Measurements from ENCODE around the gene PAPLN. TPM values are rescaled to one million over a fixed set of nuclear protein-coding genes. Genes with fewer than 3 reads are reported as not detected.

The PAPLN gene
- total RNA-seq, 2 experiments from 2014 or later, result 0.29 to 0.47 TPM

DNA sequence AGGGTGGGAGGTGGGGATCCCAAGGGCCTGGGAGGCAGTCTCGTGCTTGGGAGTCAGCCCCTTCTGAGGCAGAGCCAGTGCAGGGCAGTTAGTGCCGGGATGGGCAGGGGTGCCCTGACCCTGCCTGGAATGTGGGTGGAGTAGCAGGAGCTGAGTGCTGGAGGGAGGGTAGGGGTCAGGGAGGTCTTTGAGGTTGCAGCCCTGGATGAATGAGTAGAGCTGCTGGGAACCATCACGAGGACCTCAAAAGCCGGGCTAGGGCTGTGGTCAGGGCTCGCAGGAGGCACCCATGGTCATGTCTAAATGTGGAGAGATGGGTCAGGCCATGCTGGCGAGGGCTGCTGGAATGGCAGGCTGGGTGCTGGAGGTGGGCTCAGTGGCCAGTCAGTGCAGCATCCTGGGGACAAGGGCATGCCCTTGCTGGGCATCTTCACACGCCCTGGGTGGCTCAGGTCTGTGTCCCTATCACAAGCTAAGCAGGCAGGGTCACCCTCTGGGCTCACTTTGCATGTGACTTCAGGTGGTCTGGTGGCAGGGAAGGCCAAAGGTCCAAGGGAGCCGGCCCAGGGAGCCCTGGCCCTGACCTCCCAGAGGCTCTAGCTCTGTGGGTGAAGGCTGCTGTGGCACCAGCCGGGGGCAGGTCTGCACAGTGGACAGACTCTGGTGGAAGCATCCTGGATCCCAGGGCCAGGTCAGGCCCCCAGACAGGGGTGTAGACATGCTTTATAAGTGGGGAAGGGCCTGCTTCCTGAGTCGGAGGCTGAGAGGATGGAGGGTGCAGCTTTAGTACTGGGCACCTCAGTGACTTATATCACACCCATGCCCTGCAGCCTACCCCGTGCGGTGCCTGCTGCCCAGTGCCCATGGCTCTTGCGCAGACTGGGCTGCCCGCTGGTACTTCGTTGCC lies 24.5 kb downstream of the PAPLN start:
- Mint-ChIP-seq H3K4me1 (ENCODE audit: low read depth) (peaks cover 5% of the 10 kb centered on the region), H3K27ac (no peak overlapping the region), H3K27me3 (peaks cover 2% of the 10 kb centered on the region), H3K4me3 (no peak overlapping the region), H3K9me3 (no peaks in the 10 kb centered on the region), H3K36me3 (ENCODE audit: low read depth) (no peaks in the 10 kb centered on the region)
- TF ChIP-seq, protein P1, sequence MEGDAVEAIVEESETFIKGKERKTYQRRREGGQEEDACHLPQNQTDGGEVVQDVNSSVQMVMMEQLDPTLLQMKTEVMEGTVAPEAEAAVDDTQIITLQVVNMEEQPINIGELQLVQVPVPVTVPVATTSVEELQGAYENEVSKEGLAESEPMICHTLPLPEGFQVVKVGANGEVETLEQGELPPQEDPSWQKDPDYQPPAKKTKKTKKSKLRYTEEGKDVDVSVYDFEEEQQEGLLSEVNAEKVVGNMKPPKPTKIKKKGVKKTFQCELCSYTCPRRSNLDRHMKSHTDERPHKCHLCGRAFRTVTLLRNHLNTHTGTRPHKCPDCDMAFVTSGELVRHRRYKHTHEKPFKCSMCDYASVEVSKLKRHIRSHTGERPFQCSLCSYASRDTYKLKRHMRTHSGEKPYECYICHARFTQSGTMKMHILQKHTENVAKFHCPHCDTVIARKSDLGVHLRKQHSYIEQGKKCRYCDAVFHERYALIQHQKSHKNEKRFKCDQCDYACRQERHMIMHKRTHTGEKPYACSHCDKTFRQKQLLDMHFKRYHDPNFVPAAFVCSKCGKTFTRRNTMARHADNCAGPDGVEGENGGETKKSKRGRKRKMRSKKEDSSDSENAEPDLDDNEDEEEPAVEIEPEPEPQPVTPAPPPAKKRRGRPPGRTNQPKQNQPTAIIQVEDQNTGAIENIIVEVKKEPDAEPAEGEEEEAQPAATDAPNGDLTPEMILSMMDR (IDR thresholded peaks at IDR 0.05), result no peak
- ChIA-PET CTCF (interaction anchor here (0.9 kb wide), 1 partner anchor 18 kb away, joined by 3 read pairs; no protein-coding TSS in a partner anchor), POLR2A (no interaction called here)
- intact Hi-C loops (cut with micrococcal nuclease), result no loop called here
- DNase-seq, result no peak
- ATAC-seq, result no peak

DNA sequence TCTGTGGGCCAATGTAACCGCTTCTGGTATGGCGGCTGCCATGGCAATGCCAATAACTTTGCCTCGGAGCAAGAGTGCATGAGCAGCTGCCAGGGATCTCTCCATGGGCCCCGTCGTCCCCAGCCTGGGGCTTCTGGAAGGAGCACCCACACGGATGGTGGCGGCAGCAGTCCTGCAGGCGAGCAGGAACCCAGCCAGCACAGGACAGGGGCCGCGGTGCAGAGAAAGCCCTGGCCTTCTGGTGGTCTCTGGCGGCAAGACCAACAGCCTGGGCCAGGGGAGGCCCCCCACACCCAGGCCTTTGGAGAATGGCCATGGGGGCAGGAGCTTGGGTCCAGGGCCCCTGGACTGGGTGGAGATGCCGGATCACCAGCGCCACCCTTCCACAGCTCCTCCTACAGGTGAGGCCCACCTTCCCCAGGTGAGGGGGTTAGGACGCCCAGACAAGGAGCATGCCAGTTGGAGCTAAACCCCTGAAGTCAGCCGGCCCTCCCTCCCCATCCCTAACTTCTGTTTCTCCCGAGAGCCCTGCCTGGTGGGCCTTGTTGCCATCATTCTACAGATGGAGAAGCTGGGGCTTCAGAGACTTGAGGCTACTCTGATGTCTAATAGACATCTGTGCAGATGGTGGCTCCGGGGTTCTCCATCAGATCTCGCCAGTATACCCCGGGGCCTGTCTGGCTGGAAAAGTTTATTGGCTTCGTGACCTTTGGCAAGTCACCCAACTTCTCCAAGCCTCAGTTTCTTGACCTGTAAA lies 25.3 kb downstream of the PAPLN start:
- H3K4me1 Mint-ChIP-seq (ENCODE audit: low read depth), result peaks cover 5% of the 10 kb centered on the region
- H3K4me3 Mint-ChIP-seq, result no peak overlapping the region
- TF ChIP-seq, protein P1 (IDR thresholded peaks at IDR 0.05), result no peak
- peaks cover 2% of the 10 kb centered on the region for H3K27me3 Mint-ChIP-seq
- DNase-seq (no peak), ATAC-seq (no peak)
- H3K27ac Mint-ChIP-seq, result no peak overlapping the region
- ChIA-PET CTCF (interaction anchor here (0.9 kb wide), 1 partner anchor 17 kb away, joined by 3 read pairs; no protein-coding TSS in a partner anchor), POLR2A (no interaction called here)
- intact Hi-C loops (cut with micrococcal nuclease), result no loop called here
- no peaks in the 10 kb centered on the region for H3K9me3 Mint-ChIP-seq
- H3K36me3 Mint-ChIP-seq (ENCODE audit: low read depth), result no peaks in the 10 kb centered on the region

DNA sequence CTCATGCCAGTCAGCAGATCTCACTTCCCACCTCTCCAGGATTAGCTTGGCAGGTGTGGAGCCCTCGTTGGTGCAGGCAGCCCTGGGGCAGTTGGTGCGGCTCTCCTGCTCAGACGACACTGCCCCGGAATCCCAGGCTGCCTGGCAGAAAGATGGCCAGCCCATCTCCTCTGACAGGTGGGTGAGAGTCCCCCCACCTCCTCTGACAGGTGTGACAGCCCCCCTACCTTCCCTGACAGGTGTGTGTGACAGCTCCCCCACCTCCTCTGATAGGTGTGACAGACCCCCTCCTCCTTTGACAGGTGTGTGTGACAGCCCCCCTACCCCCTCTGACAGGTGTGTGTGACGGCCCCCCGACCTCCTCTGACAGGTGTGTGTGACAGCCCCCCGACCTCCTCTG lies 26.3 kb downstream of the PAPLN start:
- Mint-ChIP-seq H3K4me1 (ENCODE audit: low read depth) (no peaks in the 10 kb centered on the region), H3K36me3 (ENCODE audit: low read depth) (no peaks in the 10 kb centered on the region), H3K9me3 (no peaks in the 10 kb centered on the region), H3K27ac (no peak overlapping the region), H3K4me3 (no peak overlapping the region), H3K27me3 (peaks cover 2% of the 10 kb centered on the region)
- no peak for ATAC-seq
- intact Hi-C loops (cut with micrococcal nuclease), result no loop called here
- TF ChIP-seq, protein P1 (IDR thresholded peaks at IDR 0.05), result no peak
- POLR2A ChIA-PET, result interaction anchor here (0.6 kb wide), 1 partner anchor 251 kb away, joined by 3 read pairs; no protein-coding TSS in a partner anchor
- DNase-seq, result no peak
- CTCF ChIA-PET, result no interaction called here

DNA sequence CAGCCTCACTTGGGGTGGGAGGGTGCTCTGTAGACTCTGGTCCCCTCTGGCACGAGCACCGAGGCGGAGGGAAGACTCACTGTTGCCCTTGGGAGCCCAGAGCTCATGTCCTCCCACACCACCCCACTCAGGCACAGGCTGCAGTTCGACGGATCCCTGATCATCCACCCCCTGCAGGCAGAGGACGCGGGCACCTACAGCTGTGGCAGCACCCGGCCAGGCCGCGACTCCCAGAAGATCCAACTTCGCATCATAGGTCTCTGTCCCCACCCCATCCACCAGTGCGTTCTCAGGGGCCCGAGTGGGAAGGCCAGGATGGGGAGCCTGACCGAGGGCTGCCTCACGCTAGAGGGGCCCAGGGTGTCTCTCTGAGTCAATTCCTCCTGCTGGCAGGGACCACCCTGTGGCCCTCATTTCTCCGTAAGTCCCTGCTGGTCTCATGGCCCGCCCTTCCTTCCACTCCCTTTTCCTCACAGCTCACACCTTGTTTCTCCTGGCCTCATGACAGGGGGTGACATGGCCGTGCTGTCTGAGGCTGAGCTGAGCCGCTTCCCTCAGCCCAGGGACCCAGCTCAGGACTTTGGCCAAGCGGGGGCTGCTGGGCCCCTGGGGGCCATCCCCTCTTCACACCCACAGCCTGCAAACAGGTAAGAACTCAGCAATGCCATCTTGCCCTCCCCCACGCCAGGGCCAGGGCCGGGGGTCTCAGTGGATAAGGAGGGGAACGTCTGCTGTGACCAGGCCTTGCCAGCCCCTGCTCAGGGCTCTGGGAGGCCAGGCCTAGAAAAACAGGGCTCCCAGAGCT lies 27.0 kb downstream of the PAPLN start:
- no peak for DNase-seq
- Mint-ChIP-seq H3K27ac (no peak overlapping the region), H3K9me3 (no peaks in the 10 kb centered on the region), H3K27me3 (peaks cover 4% of the 10 kb centered on the region), H3K36me3 (ENCODE audit: low read depth) (no peaks in the 10 kb centered on the region), H3K4me1 (ENCODE audit: low read depth) (no peaks in the 10 kb centered on the region), H3K4me3 (no peak overlapping the region)
- ATAC-seq, result no peak
- intact Hi-C loops (cut with micrococcal nuclease), result no loop called here
- TF ChIP-seq, protein P1 (IDR thresholded peaks at IDR 0.05), result no peak
- ChIA-PET CTCF (interaction anchor here (1.3 kb wide), 1 partner anchor 31 kb away, joined by 3 read pairs; no protein-coding TSS in a partner anchor), POLR2A (interaction anchor here (0.6 kb wide), 1 partner anchor 252 kb away, joined by 3 read pairs; no protein-coding TSS in a partner anchor)
